Stimulated activated CD8-positive, alpha-beta memory T cell treated with anti-CD3 and anti-CD28 coated beads, Interleukin-7, amount 100 ng/mL, for 4 hours (primary cell): ENCODE data around the gene RINL.

Source experiments
- DNase-seq, 2 donors: peaks; one replicate each; pipeline ENCODE4 v3.0.0-alpha.2; 2020; ENCODE audit warnings: low read depth in 2 of 2

Gene RINL

GRCh38 chr19:38877781-38878574, at the start of gene RINL:
RINL (minus strand) TSS chr19:38878275; CDS start chr19:38876742, 1,533 bp downstream.
- DNase-seq: peak in 1 of 2 donors; percentile 56

GRCh38 chr19:38924388-38924787, 46.3 kb upstream of the RINL start:
- DNase-seq: peak in 1 of 2 donors; percentile 28

GRCh38 chr19:38922482-38922881, 44.4 kb upstream of the RINL start:
- DNase-seq: no peak

GRCh38 chr19:38921420-38922274, 43.6 kb upstream of the RINL start:
- no peak for DNase-seq

GRCh38 chr19:38920602-38921419, 42.7 kb upstream of the RINL start:
- DNase-seq: no peak

- no peak for DNase-seq
Observed at GRCh38 chr19:38919837-38920601, 41.9 kb upstream of the RINL start.

GRCh38 chr19:38918526-38918925, 40.5 kb upstream of the RINL start:
- no peak for DNase-seq

GRCh38 chr19:38917921-38918491, 39.9 kb upstream of the RINL start:
- no peak for DNase-seq

- no peak for DNase-seq
Observed at GRCh38 chr19:38917516-38917915, 39.4 kb upstream of the RINL start.

- no peak for DNase-seq
Observed at GRCh38 chr19:38915329-38916321, 37.5 kb upstream of the RINL start.

GRCh38 chr19:38913958-38914357, 35.9 kb upstream of the RINL start:
- DNase-seq: no peak

- no peak for DNase-seq
Observed at GRCh38 chr19:38912600-38913514, 34.8 kb upstream of the RINL start.

GRCh38 chr19:38911388-38912001, 33.4 kb upstream of the RINL start:
- DNase-seq: no peak

- no peak for DNase-seq
Observed at GRCh38 chr19:38910488-38910887, 32.4 kb upstream of the RINL start.

- no peak for DNase-seq
Observed at GRCh38 chr19:38908911-38909310, 30.8 kb upstream of the RINL start.

- no peak for DNase-seq
Observed at GRCh38 chr19:38907670-38908069, 29.6 kb upstream of the RINL start.

- DNase-seq: no peak
Observed at GRCh38 chr19:38907227-38907626, 29.2 kb upstream of the RINL start.

GRCh38 chr19:38905620-38906019, 27.5 kb upstream of the RINL start:
- no peak for DNase-seq
